GM23248 (cell line): ENCODE measurements around the gene DRAXIN. TPM values are rescaled to one million over a fixed set of nuclear protein-coding genes. Genes with fewer than 3 reads are reported as not detected.

Source experiments
- DNase-seq: peaks from one replicate; pipeline ENCODE4 v3.0.0-alpha.2; 2015
- H2AFZ ChIP-seq: fragments of 200-600 bp; sonication (generic); 2 replicates; pipeline ENCODE4 v1.6.1; 2016; ENCODE audit warnings: antibody characterized with exemption
- H3F3A ChIP-seq: fragments of 200-600 bp; sonication (generic); 2 replicates; pipeline ENCODE4 v1.6.1; 2016; ENCODE audit warnings: mild to moderate bottlenecking, antibody characterized with exemption, mixed run types; ENCODE audit not compliant: insufficient read depth
- H3K27ac ChIP-seq: fragments of 200-600 bp; sonication (generic); 2 replicates; pipeline ENCODE4 v1.5.1; 2016; ENCODE audit warnings: mild to moderate bottlenecking
- H3K27me3 ChIP-seq: fragments of 200-600 bp; sonication (generic); replicated peaks from 2 replicates; pipeline ENCODE4 v1.6.1; 2016; ENCODE audit warnings: mild to moderate bottlenecking; ENCODE audit not compliant: insufficient read depth
- H3K36me3 ChIP-seq: fragments of 200-600 bp; sonication (generic); 2 replicates; pipeline ENCODE4 v1.6.1; 2016; ENCODE audit warnings: low read depth, mild to moderate bottlenecking
- H3K4me1 ChIP-seq: fragments of 200-600 bp; sonication (generic); 2 replicates; pipeline ENCODE4 v1.6.1; 2016; ENCODE audit warnings: mild to moderate bottlenecking; ENCODE audit not compliant: insufficient read depth
- H3K4me2 ChIP-seq: fragments of 200-600 bp; sonication (generic); one replicate; pipeline ENCODE4 v1.6.1; 2016; ENCODE audit warnings: mild to moderate bottlenecking; ENCODE audit not compliant: unreplicated experiment
- H3K4me3 ChIP-seq: fragments of 200-600 bp; sonication (generic); 2 replicates; pipeline ENCODE4 v1.5.1; 2016; ENCODE audit warnings: mild to moderate bottlenecking
- H3K79me2 ChIP-seq: fragments of 200-600 bp; sonication (generic); 2 replicates; pipeline ENCODE4 v1.6.1; 2016; ENCODE audit warnings: mild to moderate bottlenecking; ENCODE audit not compliant: insufficient read depth
- H3K9ac ChIP-seq: fragments of 200-600 bp; sonication (generic); 2 replicates; pipeline ENCODE4 v1.6.1; 2016; ENCODE audit warnings: mild to moderate bottlenecking
- H3K9me2 ChIP-seq: fragments of 200-600 bp; sonication (generic); 2 replicates; pipeline ENCODE4 v1.6.1; 2016; ENCODE audit warnings: mixed run types, mild to moderate bottlenecking, moderate library complexity; ENCODE audit not compliant: insufficient read depth
- H3K9me3 ChIP-seq: fragments of 200-600 bp; sonication (generic); one replicate; pipeline ENCODE4 v1.6.1; 2017; ENCODE audit warnings: low read depth
- H4K20me1 ChIP-seq: fragments of 200-600 bp; sonication (generic); 2 replicates; pipeline ENCODE4 v1.6.0; 2016; ENCODE audit not compliant: insufficient read depth
- EZH2 ChIP-seq: fragments of 200-600 bp; sonication (generic); IDR thresholded peaks from 2 replicates; pipeline ENCODE4 v1.6.1; 2018; ENCODE audit warnings: antibody characterized with exemption, mild to moderate bottlenecking; ENCODE audit not compliant: insufficient read depth, poor library complexity, severe bottlenecking
- EZH2phosphoT487 ChIP-seq: fragments of 200-600 bp; sonication (generic); IDR thresholded peaks from 2 replicates; pipeline ENCODE4 v1.6.1; 2018; ENCODE audit warnings: antibody characterized with exemption, moderate library complexity, mild to moderate bottlenecking, low read depth; ENCODE audit not compliant: insufficient read depth
- WGBS, 2 experiments: methylation state at CpG; one replicate each; pipeline ENCODE4 v1.1.6; 2015 to 2017; ENCODE audit warnings: low lambda C conversion rate in 2 of 2, low coverage in 1 of 2; ENCODE audit errors: missing lambda C conversion rate in 2 of 2; 5-methylcytosine and 5-hydroxymethylcytosine counted together
- in situ Hi-C: fragments of 300-500 bp; cut with MboI; formaldehyde crosslinking; loops from 2 replicates; pipeline ENCODE4 v1.15.0; 2020
- polyA plus RNA-seq: library from polyadenylated mRNA; unstranded; fragments of >200 nt; fragmentation: Nextera tagmentation; extraction: Ambion mirVana; gene quantifications from 2 replicates; pipeline ENCODE4 v1.2.1, GENCODE V29; 2016
- total RNA-seq: library from RNA; depleted of rRNA; stranded (reverse); fragments of >200 nt; shearing (Covaris generic); gene quantifications from 2 replicates; pipeline ENCODE4 v1.2.3, GENCODE V29; 2014; rRNA removed

DRAXIN gene
- total and polyA plus RNA-seq, 2 experiments from 2014 or later: 0.06 to 0.11 TPM

- H3K9ac ChIP-seq: no peak overlapping the region
- H3K79me2 ChIP-seq: no peaks in the 10 kb centered on the region
- no peak overlapping the region for H3K27ac ChIP-seq
- in situ Hi-C loops: no loop called here
- H3K4me1 ChIP-seq: no peaks in the 10 kb centered on the region
- no peak overlapping the region for H3K4me3 ChIP-seq
- no peaks in the 10 kb centered on the region for H3K9me2 ChIP-seq
- H3K27me3 ChIP-seq: no peaks in the 10 kb centered on the region
- no peaks in the 10 kb centered on the region for H3K36me3 ChIP-seq
- no peak overlapping the region for H3K4me2 ChIP-seq
- TF ChIP-seq EZH2 (no peak), EZH2phosphoT487 (no peak)
- DNase-seq: no peak
- H2AFZ ChIP-seq: no peak overlapping the region
- H3F3A ChIP-seq: no peaks in the 10 kb centered on the region
- 63 to 69% methylated on average over 11 of the region's 11 CpGs for WGBS, 2 experiments
- H3K9me3 ChIP-seq: no peaks in the 10 kb centered on the region
- H4K20me1 ChIP-seq: no peaks in the 10 kb centered on the region
Observed at GRCh38 chr1:11771481-11772043, 80.1 kb downstream of the DRAXIN start.

- H3F3A ChIP-seq: no peaks in the 10 kb centered on the region
- no peak overlapping the region for H3K4me3 ChIP-seq
- H3K27ac ChIP-seq: no peak overlapping the region
- H2AFZ ChIP-seq: no peak overlapping the region
- H3K9ac ChIP-seq: no peak overlapping the region
- TF ChIP-seq EZH2 (no peak), EZH2phosphoT487 (no peak)
- no peaks in the 10 kb centered on the region for H3K4me1 ChIP-seq
- H3K36me3 ChIP-seq: no peaks in the 10 kb centered on the region
- H3K79me2 ChIP-seq: no peaks in the 10 kb centered on the region
- H3K27me3 ChIP-seq: no peaks in the 10 kb centered on the region
- H3K9me3 ChIP-seq: no peaks in the 10 kb centered on the region
- H4K20me1 ChIP-seq: no peaks in the 10 kb centered on the region
- no peak for DNase-seq
- 44 to 47% methylated on average over 5 of the region's 5 CpGs for WGBS, 2 experiments
- in situ Hi-C loops: no loop called here
- H3K9me2 ChIP-seq: no peaks in the 10 kb centered on the region
- no peak overlapping the region for H3K4me2 ChIP-seq
Observed at GRCh38 chr1:11772458-11772857, 80.9 kb downstream of the DRAXIN start.

- Histone ChIP-seq H3K36me3 (no peaks in the 10 kb centered on the region), H4K20me1 (no peaks in the 10 kb centered on the region), H3K9me3 (no peaks in the 10 kb centered on the region), H3K4me1 (no peaks in the 10 kb centered on the region), H3K4me2 (no peak overlapping the region), H3K4me3 (no peak overlapping the region), H3K27me3 (no peaks in the 10 kb centered on the region), H3K9ac (no peak overlapping the region), H3K79me2 (no peaks in the 10 kb centered on the region), H3K9me2 (no peaks in the 10 kb centered on the region), H3F3A (no peaks in the 10 kb centered on the region), H2AFZ (no peak overlapping the region), H3K27ac (no peak overlapping the region)
- no peak for TF ChIP-seq EZH2
- no peak for TF ChIP-seq EZH2phosphoT487
- DNase-seq: no peak
- 72 to 75% methylated on average over 9 of the region's 9 CpGs for WGBS, 2 experiments
- in situ Hi-C loops: no loop called here
Observed at GRCh38 chr1:11774753-11775152, 83.2 kb downstream of the DRAXIN start.

Other genes with a start within 250 kb of the DRAXIN start
- gene DISP3, start 212.6 kb upstream of the DRAXIN start, total RNA-seq: not detected in 2 replicates
- gene DISP3, start 212.6 kb upstream of the DRAXIN start, polyA plus RNA-seq: not detected in 2 replicates
- gene FBXO2, start 37.3 kb upstream of the DRAXIN start, total RNA-seq: 1.1 and 3.7 TPM in 2 replicates
- gene FBXO2, start 37.3 kb upstream of the DRAXIN start, polyA plus RNA-seq: 0.32 and 0.54 TPM in 2 replicates
- gene FBXO44, start 36.8 kb upstream of the DRAXIN start, total RNA-seq: 16.6 and 20.6 TPM in 2 replicates
- 17.8 and 19.4 TPM in 2 replicates for gene FBXO44, start 36.8 kb upstream of the DRAXIN start, polyA plus RNA-seq
- 9.4 and 10.9 TPM in 2 replicates for gene FBXO6, start 27.5 kb upstream of the DRAXIN start, total RNA-seq
- 11.8 TPM in 2 replicates for gene FBXO6, start 27.5 kb upstream of the DRAXIN start, polyA plus RNA-seq
- gene MAD2L2, start 10.6 kb upstream of the DRAXIN start, total RNA-seq: 54.5 and 61.2 TPM in 2 replicates
- 67.8 and 70.6 TPM in 2 replicates for gene MAD2L2, start 10.6 kb upstream of the DRAXIN start, polyA plus RNA-seq
- gene AGTRAP, start 44.4 kb downstream of the DRAXIN start, total RNA-seq: 86.8 and 113 TPM in 2 replicates
- 121 TPM in 2 replicates for gene AGTRAP, start 44.4 kb downstream of the DRAXIN start, polyA plus RNA-seq
- gene C1orf167, start 70.5 kb downstream of the DRAXIN start, total RNA-seq: not detected in 2 replicates
- gene C1orf167, start 70.5 kb downstream of the DRAXIN start, polyA plus RNA-seq: 0.43 TPM in 1 of 2 replicates, not detected in the other
- gene MTHFR, start 114.3 kb downstream of the DRAXIN start, total RNA-seq: 6.6 and 16.1 TPM in 2 replicates
- 5.1 and 6.5 TPM in 2 replicates for gene MTHFR, start 114.3 kb downstream of the DRAXIN start, polyA plus RNA-seq
- gene CLCN6, start 114.5 kb downstream of the DRAXIN start, total RNA-seq: 4.3 and 5.4 TPM in 2 replicates
- 4.4 and 4.9 TPM in 2 replicates for gene CLCN6, start 114.5 kb downstream of the DRAXIN start, polyA plus RNA-seq
- gene NPPA, start 156.1 kb downstream of the DRAXIN start, total RNA-seq: not detected in 2 replicates
- gene NPPA, start 156.1 kb downstream of the DRAXIN start, polyA plus RNA-seq: not detected in 2 replicates
- not detected in 2 replicates for gene NPPB, start 167.2 kb downstream of the DRAXIN start, total RNA-seq
- not detected in 2 replicates for gene NPPB, start 167.2 kb downstream of the DRAXIN start, polyA plus RNA-seq
- 100 and 116 TPM in 2 replicates for gene KIAA2013, start 234.7 kb downstream of the DRAXIN start, total RNA-seq
- gene KIAA2013, start 234.7 kb downstream of the DRAXIN start, polyA plus RNA-seq: 10.5 and 10.7 TPM in 2 replicates
- gene PLOD1, start 243.0 kb downstream of the DRAXIN start, total RNA-seq: 633 and 640 TPM in 2 replicates
- gene PLOD1, start 243.0 kb downstream of the DRAXIN start, polyA plus RNA-seq: 443 and 482 TPM in 2 replicates